Right lobe of liver (tissue), 4 donors: ENCODE results near the gene C15orf61.

Experiments
- CTCF ChIP-seq, 4 donors: fragments of 200-600 bp in 3 of 4; fragments of 450-650 bp in 1 of 4; IDR thresholded peaks; one replicate each; pipeline versions ENCODE4 v1.5.1 to v1.8.0; 2016 to 2022; ENCODE audit warnings: antibody characterized with exemption in 4 of 4, mild to moderate bottlenecking in 2 of 4
- POLR2A ChIP-seq: fragments of 450-650 bp; IDR thresholded peaks from one replicate; pipeline ENCODE4 v1.6.1; 2017; ENCODE audit warnings: antibody characterized with exemption, mild to moderate bottlenecking
- donor health status: DM: no; HTN: no; CAD: no.
- donor health status: DM: no; HTN: no; CAD: no.
- donor health status: DM: no; HTN: yes; CAD: no.

GRCh38 chr15:67474405-67475110 lies 46.4 kb upstream of the C15orf61 start:
- TF ChIP-seq CTCF (IDR thresholded peaks at IDR 0.05), result no peak
- TF ChIP-seq POLR2A, result no peak
